ENCODE data around the gene NTM.

Gene NTM

GRCh38 chr11:131499199-131499598 lies 128.8 kb downstream of the NTM start:
- DNase-seq (ENCODE audit: low read depth) = no peak

GRCh38 chr11:131503017-131503416 lies 132.6 kb downstream of the NTM start:
- no peak for DNase-seq (ENCODE audit: low read depth)

- no peak for DNase-seq (ENCODE audit: low read depth)
Measured at GRCh38 chr11:131504199-131504949, 134.0 kb downstream of the NTM start.

- no peak for DNase-seq (ENCODE audit: low read depth)
Measured at GRCh38 chr11:131506348-131506747, 135.9 kb downstream of the NTM start.

GRCh38 chr11:131510662-131511061 lies 140.2 kb downstream of the NTM start:
- DNase-seq (ENCODE audit: low read depth) = no peak

- DNase-seq (ENCODE audit: low read depth) = no peak
Measured at GRCh38 chr11:131511794-131512193, 141.4 kb downstream of the NTM start.

- DNase-seq (ENCODE audit: low read depth) = no peak
Measured at GRCh38 chr11:131512228-131512627, 141.8 kb downstream of the NTM start.

- DNase-seq (ENCODE audit: low read depth) = no peak
Measured at GRCh38 chr11:131514062-131514461, 143.6 kb downstream of the NTM start.

GRCh38 chr11:131518305-131518838 lies 148.0 kb downstream of the NTM start:
- DNase-seq (ENCODE audit: low read depth) = no peak

- no peak for DNase-seq (ENCODE audit: low read depth)
Measured at GRCh38 chr11:131522851-131523250, 152.4 kb downstream of the NTM start.

- no peak for DNase-seq (ENCODE audit: low read depth)
Measured at GRCh38 chr11:131530407-131530806, 160.0 kb downstream of the NTM start.

- DNase-seq (ENCODE audit: low read depth) = no peak
Measured at GRCh38 chr11:131533149-131533548, 162.7 kb downstream of the NTM start.

GRCh38 chr11:131533998-131534397 lies 163.6 kb downstream of the NTM start:
- no peak for DNase-seq (ENCODE audit: low read depth)

GRCh38 chr11:131534611-131535010 lies 164.2 kb downstream of the NTM start:
- no peak for DNase-seq (ENCODE audit: low read depth)

- no peak for DNase-seq (ENCODE audit: low read depth)
Measured at GRCh38 chr11:131536159-131536558, 165.7 kb downstream of the NTM start.

GRCh38 chr11:131537196-131537595 lies 166.8 kb downstream of the NTM start:
- no peak for DNase-seq (ENCODE audit: low read depth)

GRCh38 chr11:131537748-131538147 lies 167.3 kb downstream of the NTM start:
- DNase-seq (ENCODE audit: low read depth) = no peak

- no peak for DNase-seq (ENCODE audit: low read depth)
Measured at GRCh38 chr11:131538322-131538721, 167.9 kb downstream of the NTM start.

- no peak for DNase-seq (ENCODE audit: low read depth)
Measured at GRCh38 chr11:131540676-131541075, 170.3 kb downstream of the NTM start.

GRCh38 chr11:131543389-131544025 lies 173.1 kb downstream of the NTM start:
- DNase-seq (ENCODE audit: low read depth) = no peak

GRCh38 chr11:131544591-131544990 lies 174.2 kb downstream of the NTM start:
- no peak for DNase-seq (ENCODE audit: low read depth)

GRCh38 chr11:131546218-131546895 lies 175.9 kb downstream of the NTM start:
- no peak for DNase-seq (ENCODE audit: low read depth)

GRCh38 chr11:131549099-131549498 lies 178.7 kb downstream of the NTM start:
- no peak for DNase-seq (ENCODE audit: low read depth)

Measured in stimulated activated CD8-positive, alpha-beta memory T cell treated with anti-CD3 and anti-CD28 coated beads, Interleukin-12 subunit alpha, Interleukin-12 subunit beta, amount 100 ng/mL, for 4 hours (primary cell).